HG03571 (cell line): ENCODE data around the gene CNTRL.
A peak's percentile ranks its signal among the peaks of the same experiment; 100 is the strongest.
"Not testable (repeated sequence)": the region's sequence is repeated elsewhere in the genome, so short reads cannot be mapped to it uniquely, and the experiment has no call there.

Experiments used
- ATAC-seq: cut with Tn5 transposase; IDR thresholded peaks from one replicate; pipeline ENCODE4 v1.9.1; 2021; ENCODE audit not compliant: unreplicated experiment

The CNTRL gene

GRCh38 chr9:121074370-121075250, at the start of gene CNTRL:
TSS of gene CNTRL (plus strand) at chr9:121074955. CDS start at chr9:121088327, 13,372 bp downstream.
- peak; percentile 64 for ATAC-seq

GRCh38 chr9:121026260-121026691, 48.5 kb upstream of the CNTRL start:
- ATAC-seq: no peak

DNA sequence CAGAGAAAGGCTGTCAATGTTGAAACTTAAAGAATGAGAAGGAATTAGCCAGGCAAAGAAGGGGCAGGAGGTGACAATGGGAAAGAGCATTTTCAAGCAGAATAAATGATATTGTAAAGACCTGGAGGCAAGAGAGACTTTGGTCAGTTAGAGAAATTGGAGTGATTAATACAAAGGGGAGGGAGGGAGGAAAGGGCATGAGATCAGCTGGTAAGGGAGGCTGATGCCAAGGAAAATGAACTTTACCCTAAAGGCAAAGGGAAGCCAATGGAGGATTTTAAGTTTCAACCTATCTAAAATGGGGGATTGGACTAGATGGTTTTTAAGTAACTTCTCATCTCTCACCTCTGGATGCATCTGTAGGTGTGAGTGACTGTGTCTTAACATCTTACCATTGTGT, 48.0 kb upstream of the CNTRL start:
- no peak for ATAC-seq

- not testable (repeated sequence) for ATAC-seq
Observed at GRCh38 chr9:121028285-121028684, 46.5 kb upstream of the CNTRL start.

DNA sequence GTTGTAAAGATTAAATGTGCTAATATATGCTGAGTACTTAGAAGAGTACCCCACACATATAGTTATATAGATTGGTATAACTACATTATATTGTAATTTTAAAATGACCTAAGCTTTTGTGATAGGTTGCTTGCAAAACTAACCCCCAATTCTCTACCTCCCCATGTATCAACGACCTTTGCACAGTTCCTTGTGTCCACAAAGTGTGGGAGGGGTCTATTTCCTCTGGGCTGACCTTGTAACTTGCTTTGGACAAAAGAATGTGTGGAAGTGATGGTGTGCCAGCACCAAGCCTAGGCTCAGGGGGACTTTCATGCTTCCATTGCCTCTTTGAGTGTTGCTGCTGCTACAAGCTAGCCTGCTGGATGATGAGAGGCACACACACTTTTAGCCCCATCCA, 45.3 kb upstream of the CNTRL start:
- no peak for ATAC-seq

DNA sequence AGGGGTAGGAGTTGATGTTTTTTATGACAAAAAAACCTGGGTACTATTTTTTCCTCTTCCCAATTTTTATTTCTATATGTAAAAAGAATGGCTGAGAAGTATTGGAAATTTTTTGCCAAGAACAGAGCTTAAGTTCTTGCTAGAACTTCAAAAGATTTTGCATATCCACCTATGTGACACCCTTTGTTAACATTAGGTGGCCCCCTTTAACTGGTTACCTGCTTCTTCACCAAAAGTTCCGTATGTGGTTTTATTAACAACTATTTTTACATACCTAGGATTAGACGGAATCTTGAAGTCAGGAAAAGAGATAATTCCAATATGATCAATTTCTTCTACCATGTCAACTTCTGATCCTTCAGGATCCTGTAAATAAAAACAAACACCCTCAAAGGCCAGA, 40.2 kb upstream of the CNTRL start:
- no peak for ATAC-seq

DNA sequence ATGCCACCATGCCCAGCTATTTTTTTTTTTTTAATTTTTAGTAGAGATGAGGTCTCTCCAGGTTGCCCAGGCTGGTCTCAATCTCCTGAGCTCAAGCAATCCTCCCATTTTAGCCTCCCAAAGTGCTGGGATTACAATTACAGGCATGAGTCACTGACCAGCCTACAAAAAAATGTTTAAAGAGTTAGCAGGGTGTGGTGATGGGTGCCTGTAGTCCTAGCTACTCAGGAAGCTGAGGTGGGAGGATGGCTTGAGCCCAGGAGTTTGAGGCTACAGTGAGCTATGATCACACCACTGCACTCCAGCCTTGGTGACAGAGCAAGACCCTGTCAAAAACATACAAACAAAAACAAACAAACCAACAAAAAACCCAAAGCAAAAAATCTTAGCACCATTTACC, 39.0 kb upstream of the CNTRL start:
- not testable (repeated sequence) for ATAC-seq

GRCh38 chr9:121038362-121038761, 36.4 kb upstream of the CNTRL start:
- no peak for ATAC-seq

GRCh38 chr9:121038804-121039203, 36.0 kb upstream of the CNTRL start:
- no peak for ATAC-seq

- no peak for ATAC-seq
Observed at GRCh38 chr9:121048175-121048574, 26.6 kb upstream of the CNTRL start.

GRCh38 chr9:121048618-121049017, 26.1 kb upstream of the CNTRL start:
- ATAC-seq: no peak

DNA sequence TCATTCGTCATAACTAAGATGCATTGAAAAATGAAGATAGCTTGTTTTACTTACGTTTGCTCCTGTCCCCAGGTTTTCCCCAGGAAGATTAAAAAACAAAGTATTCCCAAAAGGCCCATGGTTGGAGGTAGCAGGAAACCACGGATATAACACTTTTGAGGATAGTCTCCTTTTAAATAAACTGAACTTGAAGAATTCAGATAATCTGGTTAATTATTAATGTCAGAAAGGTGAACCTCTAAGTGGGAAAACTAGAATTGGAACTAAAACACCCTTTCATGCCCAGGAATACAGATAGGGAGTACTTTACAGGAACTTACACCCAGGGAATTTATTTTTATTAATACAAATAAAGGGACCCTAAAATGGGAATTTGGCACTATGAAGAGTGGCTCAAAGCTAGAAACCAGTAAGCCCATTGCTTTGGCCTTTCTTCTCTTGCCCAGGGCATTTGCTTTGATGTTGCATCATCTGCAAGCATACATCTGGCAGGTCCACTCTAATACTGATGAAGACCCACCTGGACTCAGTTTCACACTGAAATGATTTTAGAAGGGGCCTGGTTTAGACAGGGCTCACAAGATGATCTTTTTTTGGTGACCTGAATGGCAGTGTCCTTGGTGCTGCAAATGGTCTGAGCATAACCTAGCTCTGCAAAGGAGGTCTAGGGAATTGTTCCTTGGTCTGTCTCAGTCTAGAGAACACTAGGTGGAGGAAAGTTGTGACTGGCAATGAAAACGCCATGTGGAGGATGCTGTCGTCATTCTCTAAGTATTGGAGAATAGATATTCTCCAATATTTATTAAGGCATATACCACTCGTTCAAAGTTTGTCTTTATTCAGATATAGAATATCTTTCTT, 24.4 kb upstream of the CNTRL start, which contains the start of gene C5:
TSS of gene C5 (minus strand) at position 148 of the 861 bp plus-strand sequence. CDS start at position 119, 29 bp downstream.
- no peak for ATAC-seq

- ATAC-seq: no peak
Observed at GRCh38 chr9:121053544-121053943, 21.2 kb upstream of the CNTRL start.

- no peak for ATAC-seq
Observed at GRCh38 chr9:121055642-121056143, 19.1 kb upstream of the CNTRL start.

DNA sequence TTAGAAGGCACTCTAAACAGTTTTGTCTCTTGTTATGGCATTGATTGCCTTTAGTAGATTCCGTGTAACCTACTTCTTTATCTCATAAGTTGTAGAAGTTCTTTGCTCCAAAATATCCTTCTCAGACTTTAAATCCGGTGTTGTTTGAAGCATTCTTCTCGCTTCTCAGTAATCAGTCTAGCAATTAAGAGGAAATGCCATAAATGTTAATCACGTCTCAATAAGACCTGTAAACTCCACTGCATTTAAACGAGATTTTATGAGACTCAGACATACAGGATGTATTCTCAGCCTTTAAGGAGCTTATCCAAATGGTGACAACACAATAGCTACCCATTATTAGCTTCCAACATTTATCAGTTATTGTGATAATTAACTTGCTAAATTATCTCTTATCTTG, 16.9 kb upstream of the CNTRL start:
- ATAC-seq: no peak

- no peak for ATAC-seq
Observed at GRCh38 chr9:121059513-121059912, 15.2 kb upstream of the CNTRL start.

DNA sequence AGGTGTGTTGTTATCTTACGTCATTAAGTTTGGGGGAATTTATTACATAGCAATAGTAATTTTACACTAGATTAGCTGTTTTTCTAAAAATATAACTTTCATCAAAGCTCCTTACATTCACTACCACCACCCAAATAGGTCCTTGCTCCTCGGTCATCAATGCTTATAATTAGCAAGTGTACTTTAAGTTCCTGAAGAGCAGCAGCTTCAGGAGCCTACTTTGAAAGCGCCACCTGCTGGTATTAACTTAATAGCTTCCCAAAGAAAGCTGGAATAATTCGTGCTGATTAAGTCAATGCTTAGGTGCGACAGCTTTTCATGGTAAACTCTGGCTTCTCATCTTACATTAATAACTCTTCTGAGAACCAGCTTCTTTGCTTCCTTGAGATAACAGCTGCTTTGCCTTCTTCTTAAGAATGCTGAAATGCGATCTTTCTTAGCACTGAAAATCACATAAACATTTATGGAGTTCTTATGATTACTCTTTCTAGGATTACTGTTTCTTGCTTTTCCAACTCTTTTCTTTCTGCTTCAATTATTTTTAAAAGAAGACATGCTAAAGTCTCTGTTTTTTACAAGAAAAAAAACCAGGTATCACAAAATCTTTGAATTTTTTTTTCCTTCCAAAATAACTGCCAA, 14.6 kb upstream of the CNTRL start:
- ATAC-seq: no peak

DNA sequence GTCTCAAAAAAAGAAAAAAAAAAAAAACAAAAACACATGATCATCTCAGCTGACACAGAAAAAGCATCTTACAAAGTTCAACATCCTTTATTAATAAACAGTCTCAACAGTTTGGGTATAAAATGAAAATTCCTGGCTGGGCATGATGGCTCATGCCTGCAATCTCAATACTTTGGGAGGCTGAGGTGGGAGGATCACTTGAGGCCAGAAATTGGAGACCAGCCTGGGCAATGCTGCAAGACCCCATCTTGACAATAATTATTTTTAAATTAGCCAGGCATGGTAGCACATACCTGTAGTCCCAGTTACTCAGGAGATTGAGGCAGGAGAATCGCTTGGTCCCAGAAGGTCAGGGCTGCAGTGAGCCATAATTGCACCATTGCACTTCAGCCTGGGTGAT, 7.9 kb upstream of the CNTRL start:
- ATAC-seq: no peak

DNA sequence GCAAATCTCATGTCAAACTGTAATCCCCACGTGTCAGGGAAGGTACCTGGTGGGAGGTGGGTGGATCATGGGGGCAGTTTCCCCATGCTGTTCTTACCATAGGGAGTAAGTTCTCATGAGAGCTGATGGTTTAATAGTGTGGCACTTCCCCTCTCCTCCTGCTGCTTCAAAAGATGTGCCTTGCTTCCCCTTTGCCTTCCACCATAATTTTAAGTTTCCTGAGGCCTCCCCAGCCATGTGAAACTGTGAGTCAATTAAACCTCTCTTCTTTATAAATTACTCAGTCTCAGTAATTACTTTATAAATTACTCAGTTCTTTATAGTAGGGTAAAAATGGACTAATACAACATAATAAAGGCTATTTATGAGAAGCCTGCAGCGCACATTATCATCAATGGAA, 7.1 kb upstream of the CNTRL start:
- no peak for ATAC-seq

DNA sequence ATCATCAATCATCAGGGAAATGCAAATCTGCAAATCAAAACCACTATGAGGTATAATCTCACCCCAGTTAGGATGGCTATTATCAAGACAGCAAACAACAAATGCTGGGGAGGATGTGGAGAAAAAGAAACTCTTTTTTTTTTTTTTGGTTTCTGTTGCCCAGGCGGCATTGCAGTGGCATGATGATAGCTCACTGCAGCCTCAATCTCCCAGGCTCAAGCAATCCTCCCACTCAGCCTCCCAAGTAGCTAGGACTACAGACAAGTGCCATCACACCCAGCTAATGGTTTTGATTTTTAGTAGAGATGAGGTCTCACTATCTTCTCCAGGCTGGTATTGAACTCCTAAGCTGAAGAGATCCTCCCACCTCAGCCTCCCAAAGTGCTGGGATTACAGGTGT, 5.4 kb upstream of the CNTRL start:
- no peak for ATAC-seq

DNA sequence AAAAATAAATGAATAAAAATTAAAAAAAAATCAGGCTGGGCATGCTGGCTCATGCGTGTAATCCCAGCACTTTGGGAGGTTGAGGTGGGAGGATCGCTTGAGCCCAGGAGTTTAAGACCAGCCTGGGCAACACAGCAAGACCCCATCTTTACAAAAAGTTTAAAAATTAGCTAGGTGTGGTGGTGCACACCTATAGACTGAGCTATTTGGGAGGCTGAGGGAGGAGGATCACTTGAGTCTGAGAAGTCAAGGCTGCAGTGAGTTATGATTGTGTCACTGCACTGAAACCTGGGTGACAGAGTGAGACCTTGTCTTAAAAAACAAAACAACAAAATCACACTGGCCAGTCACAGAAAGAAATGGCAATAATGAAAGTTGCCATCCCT, 3.4 kb upstream of the CNTRL start:
- no peak for ATAC-seq
